Osteoblast (primary cell): ENCODE data around the gene GRAP. TPM values are rescaled to one million over a fixed set of nuclear protein-coding genes. Genes with fewer than 3 reads are reported as not detected.
A peak's percentile ranks its signal among the peaks of the same experiment; 100 is the strongest.

ENCODE experiments used
- DNase-seq: peaks from one replicate; pipeline ENCODE4 v3.0.0; 2011; ENCODE audit warnings: low spot score, mixed read lengths; ENCODE audit not compliant: insufficient read length; ENCODE audit errors: missing footprints
- H2AFZ ChIP-seq: 2 replicates; pipeline ENCODE4 v1.6.0; 2011; ENCODE audit warnings: mild to moderate bottlenecking, low read length
- H3K27ac ChIP-seq: 2 replicates; pipeline ENCODE4 v1.5.1; 2011; ENCODE audit warnings: mild to moderate bottlenecking, low read depth, low read length, moderate library complexity
- H3K27me3 ChIP-seq: 2 replicates; pipeline ENCODE4 v1.6.0; 2012; ENCODE audit warnings: mild to moderate bottlenecking, control low read depth, inconsistent platforms, low read length, moderate library complexity; ENCODE audit not compliant: insufficient read depth
- H3K36me3 ChIP-seq: 2 replicates; pipeline ENCODE4 v1.5.1; 2011; ENCODE audit warnings: mild to moderate bottlenecking, low read length, control low read depth, moderate library complexity; ENCODE audit not compliant: insufficient read depth
- H3K4me1 ChIP-seq: 2 replicates; pipeline ENCODE4 v1.5.1; 2011; ENCODE audit warnings: mild to moderate bottlenecking, low read length, control low read depth, moderate library complexity; ENCODE audit not compliant: insufficient read depth
- H3K4me2 ChIP-seq: 2 replicates; pipeline ENCODE4 v1.6.0; 2011; ENCODE audit warnings: mild to moderate bottlenecking, low read length; ENCODE audit not compliant: insufficient read depth
- H3K4me3 ChIP-seq: fragments of 200-600 bp; sonication (generic); 3 replicates; pipeline ENCODE4 v1.5.1; 2012; ENCODE audit warnings: mild to moderate bottlenecking, low read length, inconsistent platforms; ENCODE audit not compliant: insufficient read depth
- H3K79me2 ChIP-seq: 2 replicates; pipeline ENCODE4 v1.6.0; 2012; ENCODE audit warnings: mild to moderate bottlenecking, low read length, control low read depth, inconsistent platforms; ENCODE audit not compliant: insufficient read depth
- H3K9me3 ChIP-seq: 2 replicates; pipeline ENCODE4 v1.5.1; 2011; ENCODE audit warnings: low read depth, low read length, control low read depth
- H4K20me1 ChIP-seq: 2 replicates; pipeline ENCODE4 v1.6.0; 2012; ENCODE audit warnings: mild to moderate bottlenecking, low read length, control low read depth; ENCODE audit not compliant: insufficient read depth
- CTCF ChIP-seq: IDR thresholded peaks from 2 replicates; pipeline ENCODE4 v1.5.1; 2011; ENCODE audit warnings: mild to moderate bottlenecking, low read depth, low read length, moderate library complexity; ENCODE audit errors: extremely low read depth
- total RNA-seq: library from RNA; depleted of rRNA; stranded (reverse); fragments of >200 nt; gene quantifications from 2 replicates; pipeline ENCODE4 v1.2.3, GENCODE V29; 2012

GRAP gene
- total RNA-seq, 1 donor: not detected

GRCh38 chr17:18980682-18981334, 65.9 kb downstream of the GRAP start:
- no peak overlapping the region for H3K4me3 ChIP-seq
- H3K36me3 ChIP-seq: peaks cover 27% of the 10 kb centered on the region
- peak overlapping the region; percentile 82 for H3K27ac ChIP-seq
- H3K9me3 ChIP-seq: no peaks in the 10 kb centered on the region
- H4K20me1 ChIP-seq: no peaks in the 10 kb centered on the region
- no peak overlapping the region for H2AFZ ChIP-seq
- DNase-seq: peak; percentile 98
- TF ChIP-seq CTCF: no peak
- peaks cover 17% of the 10 kb centered on the region for H3K4me1 ChIP-seq
- peaks cover 8% of the 10 kb centered on the region for H3K79me2 ChIP-seq
- H3K4me2 ChIP-seq: peak overlapping the region; percentile 2
- H3K27me3 ChIP-seq: no peaks in the 10 kb centered on the region

- no peak for TF ChIP-seq CTCF
- Histone ChIP-seq H3K79me2 (peaks cover 10% of the 10 kb centered on the region), H3K4me3 (no peak overlapping the region), H3K27ac (no peak overlapping the region), H3K27me3 (no peaks in the 10 kb centered on the region), H4K20me1 (peaks cover 6% of the 10 kb centered on the region), H3K4me1 (peaks cover 22% of the 10 kb centered on the region), H3K4me2 (no peak overlapping the region), H3K36me3 (peaks cover 21% of the 10 kb centered on the region), H3K9me3 (no peaks in the 10 kb centered on the region), H2AFZ (no peak overlapping the region)
- no peak for DNase-seq
These were observed 68.1 kb downstream of the GRAP start for GRCh38 chr17:18978655-18979054.

- Histone ChIP-seq H3K27me3 (no peaks in the 10 kb centered on the region), H2AFZ (no peak overlapping the region), H3K4me1 (peaks cover 22% of the 10 kb centered on the region), H3K4me3 (no peak overlapping the region), H3K79me2 (peaks cover 10% of the 10 kb centered on the region), H4K20me1 (peaks cover 6% of the 10 kb centered on the region), H3K9me3 (no peaks in the 10 kb centered on the region), H3K36me3 (peaks cover 22% of the 10 kb centered on the region), H3K4me2 (no peak overlapping the region), H3K27ac (no peak overlapping the region)
- TF ChIP-seq CTCF: no peak
- no peak for DNase-seq
These were observed 68.7 kb downstream of the GRAP start for GRCh38 chr17:18978050-18978449.

GRCh38 chr17:18977646-18978045, 69.1 kb downstream of the GRAP start:
- H3K36me3 ChIP-seq: peaks cover 23% of the 10 kb centered on the region
- no peak overlapping the region for H3K4me3 ChIP-seq
- TF ChIP-seq CTCF: no peak
- H3K27ac ChIP-seq: no peak overlapping the region
- H3K79me2 ChIP-seq: peaks cover 6% of the 10 kb centered on the region
- no peaks in the 10 kb centered on the region for H3K9me3 ChIP-seq
- H2AFZ ChIP-seq: no peak overlapping the region
- no peaks in the 10 kb centered on the region for H3K27me3 ChIP-seq
- H4K20me1 ChIP-seq: peaks cover 6% of the 10 kb centered on the region
- H3K4me1 ChIP-seq: peaks cover 22% of the 10 kb centered on the region
- DNase-seq: no peak
- H3K4me2 ChIP-seq: no peak overlapping the region
